Breast epithelium (tissue), 3 donors: Measurements from ENCODE around the gene ELMOD3.

Experiments
- POLR2A ChIP-seq: fragments of 450-650 bp; IDR thresholded peaks from one replicate; pipeline ENCODE4 v1.6.1; 2016; ENCODE audit warnings: antibody characterized with exemption, mild to moderate bottlenecking, moderate library complexity
- POLR2AphosphoS5 ChIP-seq, 3 donors: sonication (generic); formaldehyde crosslinking; IDR thresholded peaks; one replicate each; pipeline ENCODE4 v1.6.1; 2017; ENCODE audit warnings: antibody characterized with exemption in 3 of 3

DNA sequence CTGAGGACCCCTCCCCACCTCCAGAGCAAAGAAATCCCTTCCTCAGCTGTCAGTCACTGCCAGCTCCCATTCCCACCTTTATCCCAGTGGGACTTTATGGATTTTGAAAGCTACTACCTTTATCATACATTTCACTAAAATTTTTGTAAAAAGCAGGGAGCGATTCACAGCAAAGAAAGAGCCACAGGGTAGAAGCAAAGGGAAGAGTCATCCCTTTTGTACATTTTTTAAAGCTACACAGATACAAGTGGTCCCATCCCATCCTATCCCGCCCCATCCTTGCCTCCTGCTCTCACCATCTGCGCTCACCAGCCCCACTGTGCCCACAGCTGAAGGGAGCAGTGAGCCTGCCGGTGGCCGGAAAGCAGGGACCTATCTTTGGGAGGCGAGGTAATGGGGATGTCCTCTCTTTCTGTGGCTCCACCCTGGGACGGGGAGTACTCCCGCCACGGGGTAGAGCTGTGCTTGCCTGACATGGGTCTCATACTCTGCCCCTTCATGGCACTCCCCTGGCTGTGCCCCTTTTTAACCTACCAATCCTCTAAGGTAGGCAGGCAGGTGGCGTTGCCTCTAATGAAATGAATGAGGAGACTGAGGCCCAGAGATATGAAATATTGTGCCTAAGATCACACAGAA lies 77.1 kb downstream of the ELMOD3 start:
- no peak for TF ChIP-seq POLR2AphosphoS5 (IDR thresholded peaks at IDR 0.05)
- no peak for TF ChIP-seq POLR2A
